CD4-positive, alpha-beta T cell (primary cell): ENCODE results near the gene CDKL2. TPM values are rescaled to one million over a fixed set of nuclear protein-coding genes. Genes with fewer than 3 reads are reported as not detected.
"Not testable (repeated sequence)": the region's sequence is repeated elsewhere in the genome, so short reads cannot be mapped to it uniquely, and the experiment has no call there.

Experiments
- ATAC-seq: fragments of 200-7000 bp; cut with Tn5 transposase; one replicate; pipeline ENCODE4 v1.10.0; 2022; ENCODE audit warnings: mild to moderate bottlenecking; ENCODE audit not compliant: poor library complexity
- CTCF ChIA-PET: fragments of 350-600 bp; sonication (Branson Sonifier 250); formaldehyde crosslinking; loops from one replicate; lab custom pipeline; 2021; ENCODE audit warnings: antibody characterized with exemption, inconsistent platforms; lab: Charles Lee
- POLR2A ChIA-PET: fragments of 350-600 bp; sonication (Branson Sonifier 250); formaldehyde crosslinking; loops from one replicate; lab custom pipeline; 2021; ENCODE audit warnings: antibody characterized with exemption, inconsistent platforms; lab: Charles Lee
- DNase-seq, 14 experiments: peaks; one replicate each; pipeline ENCODE4 v3.0.0-alpha.2; 2013 to 2020; ENCODE audit warnings: mixed read lengths in 2 of 14
- H3K27ac ChIP-seq, 2 donors: one replicate each; pipeline versions ENCODE4 v1.5.1 to v1.7.0; 2013; ENCODE audit warnings: low read length in 2 of 2, low read depth in 1 of 2, mild to moderate bottlenecking in 1 of 2
- H3K27me3 ChIP-seq, 2 experiments: 1 replicate in 1 of 2; 2 replicates in 1 of 2; pipeline versions ENCODE4 v1.6.1 to v1.7.0; 2013; ENCODE audit warnings: low read length in 2 of 2, control low read depth in 1 of 2, mild to moderate bottlenecking in 1 of 2, moderate library complexity in 1 of 2; ENCODE audit not compliant: insufficient read depth in 2 of 2, control insufficient read depth in 1 of 2
- H3K36me3 ChIP-seq: one replicate; pipeline ENCODE4 v1.6.1; 2013; ENCODE audit warnings: low read length, control low read depth; ENCODE audit not compliant: insufficient read depth
- H3K4me1 ChIP-seq: one replicate; pipeline ENCODE4 v1.6.1; 2013; ENCODE audit warnings: low read length, control low read depth; ENCODE audit not compliant: insufficient read depth
- H3K4me3 ChIP-seq: one replicate; pipeline ENCODE4 v1.5.1; 2013; ENCODE audit warnings: mild to moderate bottlenecking, low read length, moderate library complexity
- H3K9me3 ChIP-seq, 2 experiments: 1 replicate in 1 of 2; 2 replicates in 1 of 2; pipeline versions ENCODE4 v1.6.1 to v1.7.0; 2013; ENCODE audit warnings: low read length in 2 of 2, mild to moderate bottlenecking in 2 of 2, control low read depth in 1 of 2, moderate library complexity in 1 of 2; ENCODE audit not compliant: control insufficient read depth in 1 of 2, insufficient read depth in 1 of 2
- H3K27ac Mint-ChIP-seq: one replicate; pipeline ENCODE4 v1.8.0; 2020; ENCODE audit warnings: mixed read lengths
- H3K27me3 Mint-ChIP-seq: one replicate; pipeline ENCODE4 v1.8.0; 2021; ENCODE audit warnings: mixed read lengths
- H3K36me3 Mint-ChIP-seq: one replicate; pipeline ENCODE4 v1.8.0; 2021; ENCODE audit warnings: low read depth, mixed read lengths
- H3K4me1 Mint-ChIP-seq: one replicate; pipeline ENCODE4 v1.8.0; 2021; ENCODE audit warnings: low read depth, mixed read lengths
- H3K4me3 Mint-ChIP-seq: one replicate; pipeline ENCODE4 v1.8.0; 2020; ENCODE audit warnings: mild to moderate bottlenecking, mixed read lengths
- H3K9me3 Mint-ChIP-seq: one replicate; pipeline ENCODE4 v1.8.0; 2020; ENCODE audit warnings: mixed read lengths
- CTCF ChIP-seq: fragments of 200-600 bp; IDR thresholded peaks from one replicate; pipeline ENCODE4 v1.8.0; 2022; ENCODE audit warnings: antibody characterized with exemption, mild to moderate bottlenecking
- intact Hi-C, 2 experiments: fragments of 100-400 bp; cut with DNase I in 1 of 2; cut with micrococcal nuclease in 1 of 2; formaldehyde crosslinking; loops; one replicate each; pipeline versions ENCODE4 v1.15.1 to v1.9.0; 2023 to 2025; cut with DNase I, micrococcal nuclease
- total RNA-seq, 174 experiments: library from RNA in 2 of 174; stranded (reverse) in 2 of 174; gene quantifications; one replicate each; pipeline ENCODE4 v1.2.3 and lab custom pipeline; 2021 to 2026

CDKL2 gene
- total RNA-seq, 2 experiments from 2014 or later, result 0.38 to 0.92 TPM

GRCh38 chr4:75544870-75545269, 85.5 kb downstream of the CDKL2 start:
- DNase-seq (no peak), ATAC-seq (no peak)
- H3K27me3 ChIP-seq, result no peaks in the 10 kb centered on the region
- POLR2A ChIA-PET, result no interaction called here
- intact Hi-C loops, result no loop called here
- no peaks in the 10 kb centered on the region for H3K4me1 ChIP-seq
- Mint-ChIP-seq H3K27me3 (no peaks in the 10 kb centered on the region), H3K4me3 (no peak overlapping the region), H3K27ac (no peak overlapping the region), H3K9me3 (no peaks in the 10 kb centered on the region), H3K36me3 (peaks cover 44% of the 10 kb centered on the region), H3K4me1 (no peaks in the 10 kb centered on the region)
- no peak for TF ChIP-seq CTCF
- CTCF ChIA-PET, result no interaction called here
- H3K9me3 ChIP-seq, result no peaks in the 10 kb centered on the region
- no peak overlapping the region for H3K4me3 ChIP-seq
- peaks cover 6% of the 10 kb centered on the region for H3K36me3 ChIP-seq
- H3K27ac ChIP-seq, result no peak overlapping the region

GRCh38 chr4:75544220-75544619, 86.1 kb downstream of the CDKL2 start:
- ATAC-seq, H3K4me3 ChIP-seq, POLR2A ChIA-PET: not testable (repeated sequence)

GRCh38 chr4:75542824-75543223, 87.5 kb downstream of the CDKL2 start:
- no peak for ATAC-seq
- no peak for TF ChIP-seq CTCF
- ChIA-PET CTCF (interaction anchor here (0.5 to 0.9 kb wide), 2 partner anchors 147 to 181 kb away, joined by 3 to 4 read pairs; partner anchors contain the start of gene USO1), POLR2A (no interaction called here)
- Histone ChIP-seq H3K4me1 (no peaks in the 10 kb centered on the region), H3K27ac (no peak overlapping the region), H3K27me3 (no peaks in the 10 kb centered on the region), H3K36me3 (peaks cover 11% of the 10 kb centered on the region), H3K9me3 (no peaks in the 10 kb centered on the region), H3K4me3 (no peak overlapping the region)
- Mint-ChIP-seq H3K27me3 (no peaks in the 10 kb centered on the region), H3K27ac (no peak overlapping the region), H3K4me1 (no peaks in the 10 kb centered on the region), H3K9me3 (no peaks in the 10 kb centered on the region), H3K4me3 (no peak overlapping the region), H3K36me3 (peaks cover 52% of the 10 kb centered on the region)
- intact Hi-C loops, result no loop called here
- DNase-seq, result no peak

More at GRCh38 chr4:75544220-75544619, 86.1 kb downstream of the CDKL2 start:
- H3K27me3 Mint-ChIP-seq, H3K4me1 ChIP-seq, intact Hi-C loops, H3K9me3 ChIP-seq, H3K27me3 ChIP-seq, H3K4me3 Mint-ChIP-seq, DNase-seq, H3K4me1 Mint-ChIP-seq, H3K9me3 Mint-ChIP-seq, H3K27ac Mint-ChIP-seq, H3K27ac ChIP-seq: not testable (repeated sequence)
- peaks cover 11% of the 10 kb centered on the region for H3K36me3 ChIP-seq
- H3K36me3 Mint-ChIP-seq, result peaks cover 45% of the 10 kb centered on the region
- CTCF ChIA-PET, result interaction anchor here (0.8 kb wide), 1 partner anchor 18 kb away, joined by 3 read pairs; no protein-coding TSS in a partner anchor

GRCh38 chr4:75537308-75537707, 93.0 kb downstream of the CDKL2 start:
- H3K9me3 Mint-ChIP-seq, H3K4me3 ChIP-seq, CTCF ChIA-PET, H3K9me3 ChIP-seq, intact Hi-C loops, H3K4me3 Mint-ChIP-seq, H3K27me3 ChIP-seq, H3K27me3 Mint-ChIP-seq, H3K4me1 ChIP-seq, ATAC-seq, DNase-seq, H3K27ac ChIP-seq, H3K27ac Mint-ChIP-seq, H3K4me1 Mint-ChIP-seq: not testable (repeated sequence)
- H3K36me3 ChIP-seq, result peaks cover 11% of the 10 kb centered on the region
- POLR2A ChIA-PET, result interaction anchor here (1.2 kb wide), 1 partner anchor 22 kb away, joined by 3 read pairs; no protein-coding TSS in a partner anchor
- H3K36me3 Mint-ChIP-seq, result peaks cover 65% of the 10 kb centered on the region

- H3K27ac ChIP-seq, H3K4me1 Mint-ChIP-seq, ATAC-seq, H3K27me3 Mint-ChIP-seq, POLR2A ChIA-PET, DNase-seq, CTCF ChIA-PET, H3K4me1 ChIP-seq, H3K27ac Mint-ChIP-seq, H3K9me3 ChIP-seq, H3K27me3 ChIP-seq, intact Hi-C loops, H3K4me3 ChIP-seq, H3K4me3 Mint-ChIP-seq: not testable (repeated sequence)
- peaks cover 33% of the 10 kb centered on the region for H3K36me3 ChIP-seq
- Mint-ChIP-seq H3K9me3 (peaks cover 15% of the 10 kb centered on the region), H3K36me3 (peaks cover 81% of the 10 kb centered on the region)
Measured at GRCh38 chr4:75533926-75534325, 96.4 kb downstream of the CDKL2 start.

GRCh38 chr4:75533339-75533887, 96.9 kb downstream of the CDKL2 start:
- H3K4me1 Mint-ChIP-seq, CTCF ChIA-PET, H3K9me3 ChIP-seq, H3K27me3 ChIP-seq, intact Hi-C loops, H3K4me3 Mint-ChIP-seq, H3K27me3 Mint-ChIP-seq, H3K4me3 ChIP-seq, H3K27ac Mint-ChIP-seq, H3K27ac ChIP-seq, DNase-seq, ATAC-seq, H3K4me1 ChIP-seq, POLR2A ChIA-PET: not testable (repeated sequence)
- Mint-ChIP-seq H3K36me3 (peaks cover 83% of the 10 kb centered on the region), H3K9me3 (peaks cover 15% of the 10 kb centered on the region)
- H3K36me3 ChIP-seq, result peaks cover 36% of the 10 kb centered on the region
